GM12865 (cell line): Measurements from ENCODE around the gene AKAP10.
A peak's percentile ranks its signal among the peaks of the same experiment; 100 is the strongest.
"Not testable (repeated sequence)": the region's sequence is repeated elsewhere in the genome, so short reads cannot be mapped to it uniquely, and the experiment has no call there.

ENCODE experiments used
- DNase-seq: peaks from one replicate; pipeline ENCODE4 v3.0.0; 2010; ENCODE audit warnings: low read depth
- H3K4me3 ChIP-seq: 2 replicates; pipeline ENCODE4 v1.5.1; 2011; ENCODE audit warnings: mild to moderate bottlenecking, low read depth, low read length, control low read depth
- CTCF ChIP-seq: IDR thresholded peaks from 2 replicates; pipeline ENCODE4 v1.5.1; 2011; ENCODE audit warnings: low read length, control low read depth, low read depth, inconsistent platforms; ENCODE audit not compliant: insufficient read depth; ENCODE audit errors: missing control alignments

AKAP10 gene

DNA sequence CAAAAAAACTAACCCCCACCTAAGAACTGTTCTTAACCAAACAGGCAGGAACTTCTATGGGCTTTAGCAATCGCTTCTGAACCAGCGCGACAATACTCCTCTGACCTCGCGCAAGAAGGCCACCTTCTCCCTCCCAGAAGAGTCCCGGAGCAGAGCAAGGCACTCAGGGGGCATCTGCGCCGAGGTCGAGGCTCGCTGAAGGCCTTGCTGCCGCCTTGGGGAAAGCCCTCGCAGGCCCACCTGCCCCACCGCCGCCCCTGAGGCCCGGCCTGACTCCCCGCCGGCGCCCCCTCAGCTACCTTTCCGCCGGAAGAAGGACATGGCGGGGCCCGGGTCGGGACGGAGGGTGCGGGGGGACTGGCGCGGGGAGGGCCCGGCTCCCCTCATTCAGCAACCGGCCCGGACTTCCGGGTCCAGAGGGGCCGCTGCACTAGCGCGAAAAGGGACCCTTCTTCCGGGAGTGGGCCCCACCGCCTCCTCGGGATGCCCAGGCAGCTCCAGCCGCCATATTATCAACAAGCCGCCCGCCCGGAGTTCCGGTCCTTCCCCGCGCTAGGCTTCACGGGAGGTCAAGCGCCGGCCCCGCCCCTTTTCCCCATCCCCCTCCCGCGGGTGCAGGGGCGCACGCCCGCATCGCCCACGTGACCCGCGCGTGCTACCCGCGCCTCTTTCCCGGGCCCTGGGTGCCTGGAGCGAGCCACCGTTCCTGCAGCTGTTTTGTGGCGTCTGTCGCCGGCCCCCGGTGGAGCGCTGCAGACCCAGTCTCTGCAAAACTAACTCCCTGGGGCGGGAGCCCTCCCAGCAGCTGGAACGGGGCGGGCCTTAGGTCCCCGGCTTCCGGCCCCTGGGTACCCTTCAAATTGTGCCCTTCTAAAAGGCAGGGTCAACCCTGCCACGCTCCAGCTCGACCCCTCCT is at the start of gene AKAP10:
TSS of gene AKAP10 (minus strand) at position 536 of the 916 bp plus-strand sequence. CDS start at position 387, 149 bp downstream.
- peak; percentile 95 for DNase-seq
- peak within 1 kb of the TSS; percentile 88 for H3K4me3 ChIP-seq
- no peak for TF ChIP-seq CTCF

DNA sequence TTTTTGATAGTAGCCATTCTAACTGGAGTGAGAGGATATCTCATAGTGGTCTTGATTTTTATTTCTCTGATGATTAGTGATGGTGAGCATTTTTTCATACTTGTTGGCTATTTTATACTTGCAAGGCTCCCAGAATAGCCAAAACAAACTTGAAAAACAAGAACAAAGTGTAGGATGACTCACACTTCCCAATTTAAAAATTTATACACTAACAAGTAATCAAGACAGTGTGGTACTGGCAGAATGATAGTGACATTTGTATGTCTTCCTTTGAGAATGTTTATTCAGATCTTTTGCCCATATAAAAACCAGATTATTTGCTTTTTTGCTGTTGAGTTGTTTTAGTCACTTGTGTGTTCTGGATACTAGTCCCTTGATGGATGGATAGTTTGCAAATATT is 49.3 kb upstream of the AKAP10 start:
- no peak for TF ChIP-seq CTCF
- no peak overlapping the region for H3K4me3 ChIP-seq
- no peak for DNase-seq

DNA sequence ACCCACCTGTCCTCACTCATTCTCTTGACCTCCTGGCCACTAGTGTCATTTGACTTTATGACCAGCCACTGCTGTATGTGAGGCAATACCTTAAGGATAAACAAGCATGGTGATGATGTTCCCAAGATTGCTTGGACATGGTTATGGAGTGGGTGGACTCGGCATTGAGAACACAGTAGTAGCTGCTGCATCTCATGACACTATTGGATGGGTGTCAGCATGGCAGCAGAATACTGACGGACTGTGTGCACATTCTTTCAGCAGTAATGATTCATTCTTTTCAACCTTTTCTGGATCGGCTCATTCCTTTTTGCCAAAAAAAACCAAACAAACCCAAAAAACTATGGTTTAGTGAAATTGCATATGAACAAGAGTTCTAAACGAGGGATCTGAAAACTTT is 45.1 kb upstream of the AKAP10 start:
- no peak for DNase-seq
- no peak for TF ChIP-seq CTCF
- no peak overlapping the region for H3K4me3 ChIP-seq

DNA sequence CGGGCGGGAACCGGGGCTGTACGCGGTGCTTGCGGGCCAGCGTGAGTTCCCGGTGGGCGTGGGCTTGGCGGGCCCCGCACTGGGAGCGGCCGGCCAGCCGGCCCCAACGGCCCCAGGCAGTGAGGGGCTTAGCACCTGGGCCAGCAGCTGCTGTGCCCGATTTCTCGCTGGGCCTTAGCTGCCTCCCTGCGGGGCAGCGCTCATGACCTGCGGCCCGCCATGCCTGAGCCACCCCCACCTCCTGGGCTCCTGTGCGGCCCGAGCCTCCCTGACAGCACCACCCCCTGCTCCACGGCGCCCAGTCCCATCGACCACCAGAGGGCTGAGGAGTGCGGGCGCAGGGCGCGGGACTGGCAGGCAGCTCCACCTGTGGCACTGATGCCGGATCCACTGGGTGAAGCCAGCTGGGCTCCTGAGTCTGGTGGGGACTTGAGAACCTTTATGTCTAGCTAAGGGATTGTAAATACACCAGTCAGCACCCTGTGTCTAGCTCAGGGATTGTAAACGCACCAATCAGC is 38.9 kb upstream of the AKAP10 start:
- not testable (repeated sequence) for DNase-seq

DNA sequence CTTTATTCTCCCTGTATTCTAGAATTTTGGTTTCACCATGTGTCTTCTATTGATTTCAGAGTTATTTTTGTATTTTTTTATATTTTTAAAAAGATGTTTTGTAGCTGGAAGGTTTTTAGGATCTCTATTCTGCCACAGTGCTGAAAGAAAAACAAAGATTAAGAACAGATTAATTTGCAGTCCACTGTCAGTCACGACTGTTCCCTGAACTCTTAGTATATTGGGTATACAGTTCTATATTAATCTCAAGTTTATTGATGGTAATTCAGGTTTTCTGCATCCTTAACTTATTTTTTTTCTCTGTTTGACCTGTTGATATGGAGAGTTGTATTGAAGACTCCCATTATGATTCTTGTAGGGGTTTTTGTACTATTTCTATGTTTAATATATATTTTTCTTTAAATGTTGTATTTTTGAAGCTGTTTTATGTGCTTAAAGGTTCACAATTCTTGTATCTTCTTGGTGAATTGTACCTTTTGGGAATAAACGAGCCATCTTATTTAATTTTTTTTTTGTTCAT is 34.4 kb upstream of the AKAP10 start:
- H3K4me3 ChIP-seq: no peak overlapping the region
- TF ChIP-seq CTCF: no peak
- DNase-seq: no peak

More for the DNA sequence above, 38.9 kb upstream of the AKAP10 start:
- H3K4me3 ChIP-seq: not testable (repeated sequence)

DNA sequence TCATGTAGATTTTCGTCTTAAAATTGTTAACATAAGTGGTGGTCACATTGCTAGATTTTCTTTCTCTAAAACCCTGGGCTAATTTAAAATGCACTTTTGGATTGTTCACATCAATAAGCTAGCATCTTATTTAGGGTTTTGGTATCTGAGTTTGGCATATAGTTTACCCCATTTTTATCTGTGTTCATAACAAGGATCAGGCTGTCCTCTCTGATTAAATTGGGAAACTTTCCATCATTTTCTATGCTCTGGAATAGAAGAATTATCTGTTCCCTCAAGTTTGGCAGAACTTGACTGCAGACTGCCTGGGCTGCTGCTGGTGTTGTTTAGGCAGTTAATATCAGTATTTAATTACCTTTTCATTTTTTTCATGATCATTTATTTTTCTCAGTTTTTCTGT is 33.3 kb upstream of the AKAP10 start:
- DNase-seq: no peak
- H3K4me3 ChIP-seq: no peak overlapping the region
- no peak for TF ChIP-seq CTCF

GRCh38 chr17:20010099-20010863 is 32.7 kb upstream of the AKAP10 start:
- no peak for TF ChIP-seq CTCF
- DNase-seq: peak; percentile 9
- H3K4me3 ChIP-seq: peak overlapping the region; percentile 80
